ENCODE results near the gene C5orf52.

DNA sequence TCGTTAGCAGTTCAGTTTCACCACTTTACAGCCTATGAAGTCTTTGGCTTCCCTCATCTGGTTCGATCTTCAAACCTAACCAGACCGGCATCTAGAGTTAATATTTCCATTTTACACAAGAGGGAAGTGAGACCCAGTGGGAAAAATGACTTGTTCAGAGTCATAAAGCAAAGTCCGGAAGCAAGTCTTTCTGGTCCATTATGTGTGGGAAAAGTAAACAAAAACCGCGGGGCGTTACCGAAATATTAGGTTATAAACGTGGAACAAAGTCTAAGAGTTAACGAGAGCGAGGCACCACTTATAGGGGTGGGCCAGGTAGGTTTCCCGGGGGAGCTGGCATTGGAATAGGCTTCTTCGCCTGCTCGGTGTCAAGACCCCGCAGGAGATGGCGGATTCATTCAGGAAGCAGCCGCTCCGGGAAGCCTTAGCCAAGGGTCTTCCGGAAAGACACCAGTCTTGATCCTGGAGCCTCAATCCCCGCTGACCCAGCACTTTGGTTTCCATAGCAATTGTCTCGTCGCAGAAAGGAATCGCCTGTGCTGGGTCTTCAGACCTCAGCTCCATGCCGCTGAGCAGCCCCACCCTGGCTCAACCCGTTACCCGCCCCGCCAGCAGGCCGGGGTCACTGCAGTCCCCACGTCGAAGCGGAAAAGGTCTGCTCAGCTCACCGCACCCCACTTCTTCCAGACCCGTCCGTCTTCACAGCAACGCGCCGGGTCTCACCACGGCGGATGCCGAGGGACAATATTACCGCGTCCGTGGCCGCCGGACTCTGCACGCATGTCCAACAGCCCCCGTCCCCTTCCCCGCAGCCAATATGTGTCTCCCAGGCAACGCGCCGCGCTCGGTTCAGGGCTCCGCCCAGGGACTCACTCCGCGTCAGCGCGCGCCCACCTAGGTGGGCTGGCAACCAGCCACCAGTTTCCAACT lies at the start of gene C5orf52:
- TF ChIP-seq BACH2 (CRISPR knock-in tag; IDR thresholded peaks at IDR 0.05; ENCODE audit: borderline replicate concordance), result no peak
- TF ChIP-seq ZFP3 (CRISPR knock-in tag; IDR thresholded peaks at IDR 0.05), result no peak
- no peak for TF ChIP-seq TOX (CRISPR knock-in tag; IDR thresholded peaks at IDR 0.05; ENCODE audit: borderline replicate concordance)
- TF ChIP-seq ZNF8 (CRISPR knock-in tag; IDR thresholded peaks at IDR 0.05), result no peak
- TF ChIP-seq ZNF565 (CRISPR knock-in tag; conservative IDR thresholded peaks at IDR 0.05; ENCODE audit: low read depth), result no peak
- TF ChIP-seq ESRRG (CRISPR knock-in tag; IDR thresholded peaks at IDR 0.05), result no peak
- TF ChIP-seq ISL1 (CRISPR knock-in tag; IDR thresholded peaks at IDR 0.05), result no peak
- TF ChIP-seq, protein P1, sequence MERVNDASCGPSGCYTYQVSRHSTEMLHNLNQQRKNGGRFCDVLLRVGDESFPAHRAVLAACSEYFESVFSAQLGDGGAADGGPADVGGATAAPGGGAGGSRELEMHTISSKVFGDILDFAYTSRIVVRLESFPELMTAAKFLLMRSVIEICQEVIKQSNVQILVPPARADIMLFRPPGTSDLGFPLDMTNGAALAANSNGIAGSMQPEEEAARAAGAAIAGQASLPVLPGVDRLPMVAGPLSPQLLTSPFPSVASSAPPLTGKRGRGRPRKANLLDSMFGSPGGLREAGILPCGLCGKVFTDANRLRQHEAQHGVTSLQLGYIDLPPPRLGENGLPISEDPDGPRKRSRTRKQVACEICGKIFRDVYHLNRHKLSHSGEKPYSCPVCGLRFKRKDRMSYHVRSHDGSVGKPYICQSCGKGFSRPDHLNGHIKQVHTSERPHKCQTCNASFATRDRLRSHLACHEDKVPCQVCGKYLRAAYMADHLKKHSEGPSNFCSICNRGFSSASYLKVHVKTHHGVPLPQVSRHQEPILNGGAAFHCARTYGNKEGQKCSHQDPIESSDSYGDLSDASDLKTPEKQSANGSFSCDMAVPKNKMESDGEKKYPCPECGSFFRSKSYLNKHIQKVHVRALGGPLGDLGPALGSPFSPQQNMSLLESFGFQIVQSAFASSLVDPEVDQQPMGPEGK (CRISPR knock-in tag; IDR thresholded peaks at IDR 0.05; ENCODE audit: borderline replicate concordance), result no peak
- no peak for TF ChIP-seq GLIS3 (CRISPR knock-in tag; IDR thresholded peaks at IDR 0.05)
- TF ChIP-seq ZNF70 (CRISPR knock-in tag; IDR thresholded peaks at IDR 0.05), result no peak
- TF ChIP-seq ZC3H10 (CRISPR knock-in tag; IDR thresholded peaks at IDR 0.05), result no peak
- no peak for TF ChIP-seq ARNTL (CRISPR knock-in tag; IDR thresholded peaks at IDR 0.05; ENCODE audit: borderline replicate concordance, low read depth)
